LNCAP (cell line): ENCODE data around the gene PPP4R1.

Experiments used
- CTCF ChIP-seq: fragments of 450-650 bp; IDR thresholded peaks from 2 replicates; pipeline ENCODE4 v1.5.1; 2017; ENCODE audit warnings: mild to moderate bottlenecking

Gene PPP4R1

GRCh38 chr18:9649164-9649540, 34.8 kb upstream of the PPP4R1 start:
- TF ChIP-seq CTCF = no peak

GRCh38 chr18:9648431-9649163, 34.2 kb upstream of the PPP4R1 start:
- no peak for TF ChIP-seq CTCF

- TF ChIP-seq CTCF = no peak
Measured at GRCh38 chr18:9647496-9648323, 33.4 kb upstream of the PPP4R1 start.

- TF ChIP-seq CTCF = no peak
Measured at GRCh38 chr18:9643549-9643948, 29.2 kb upstream of the PPP4R1 start.

GRCh38 chr18:9642799-9643462, 28.6 kb upstream of the PPP4R1 start:
- no peak for TF ChIP-seq CTCF

GRCh38 chr18:9638886-9639285, 24.5 kb upstream of the PPP4R1 start:
- no peak for TF ChIP-seq CTCF

- no peak for TF ChIP-seq CTCF
Measured at GRCh38 chr18:9637036-9637767, 22.8 kb upstream of the PPP4R1 start.
